CMK (cell line): Measurements from ENCODE around the gene EOLA2.
"Not testable (repeated sequence)": the region's sequence is repeated elsewhere in the genome, so short reads cannot be mapped to it uniquely, and the experiment has no call there.

Source experiments
- DNase-seq: peaks from one replicate; pipeline ENCODE4 v3.0.0-alpha.2; 2010; ENCODE audit warnings: low read depth

The EOLA2 gene

GRCh38 chrX:149938427-149938880 lies at the start of gene EOLA2:
TSS of gene EOLA2 (minus strand) at chrX:149938491. CDS start at chrX:149933874, 4,617 bp downstream.
- peak; percentile 94 for DNase-seq

DNA sequence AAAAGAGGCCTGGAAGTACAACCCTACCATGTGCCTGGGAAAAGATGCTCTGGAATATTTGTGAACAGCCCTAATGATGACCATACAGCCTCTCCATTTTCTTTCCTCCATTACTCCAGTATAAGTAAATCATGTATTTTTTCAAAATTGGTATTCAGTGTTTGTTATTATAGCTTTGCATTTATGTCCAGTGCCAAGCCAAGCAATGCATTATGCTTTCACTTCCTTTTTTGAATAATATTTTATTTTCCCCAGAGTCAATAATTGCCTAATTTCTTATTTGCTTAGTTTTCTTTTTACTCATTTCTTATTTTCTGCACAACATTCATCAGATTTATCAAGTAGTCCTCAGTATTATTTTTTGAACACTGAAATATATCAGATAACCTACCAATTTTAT lies 49.3 kb upstream of the EOLA2 start:
- DNase-seq: no peak

DNA sequence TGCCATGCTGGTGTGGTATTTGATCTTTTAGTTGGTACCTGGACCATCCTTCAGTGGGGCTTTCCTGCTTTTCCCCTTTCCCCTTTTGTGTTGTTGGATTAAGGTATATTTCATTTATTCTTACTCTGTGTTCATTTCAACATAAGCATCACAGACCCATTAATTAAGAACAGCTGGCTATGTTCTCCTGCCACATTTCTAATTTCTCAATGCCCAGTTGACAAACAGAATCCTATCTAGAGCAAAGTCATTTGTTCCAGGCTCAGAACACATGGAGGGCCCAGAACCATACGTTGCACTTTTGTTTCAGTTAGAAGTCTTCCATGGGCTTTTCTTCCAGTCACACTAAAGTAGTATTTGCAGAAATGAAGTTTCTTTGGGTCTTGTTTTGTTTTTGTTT lies 46.1 kb upstream of the EOLA2 start:
- no peak for DNase-seq

DNA sequence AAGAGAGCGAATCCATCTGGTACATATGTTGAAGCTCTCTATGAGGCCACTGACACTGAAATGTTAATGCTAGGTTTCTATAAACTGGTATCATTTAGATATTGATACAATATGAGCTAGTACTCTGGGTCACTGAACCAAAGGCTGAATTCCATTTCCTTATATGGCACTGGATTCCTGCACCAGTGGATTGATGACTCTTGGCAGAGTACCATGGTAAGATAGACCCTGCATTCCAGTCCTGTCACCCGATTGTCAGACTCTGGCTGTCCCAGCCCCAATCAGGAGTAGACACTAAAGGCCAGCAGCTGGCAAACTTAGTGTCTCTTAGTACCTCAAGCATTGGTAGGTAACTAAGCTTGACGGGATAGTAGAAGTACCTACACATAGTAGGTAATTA lies 44.0 kb upstream of the EOLA2 start:
- DNase-seq: no peak

DNA sequence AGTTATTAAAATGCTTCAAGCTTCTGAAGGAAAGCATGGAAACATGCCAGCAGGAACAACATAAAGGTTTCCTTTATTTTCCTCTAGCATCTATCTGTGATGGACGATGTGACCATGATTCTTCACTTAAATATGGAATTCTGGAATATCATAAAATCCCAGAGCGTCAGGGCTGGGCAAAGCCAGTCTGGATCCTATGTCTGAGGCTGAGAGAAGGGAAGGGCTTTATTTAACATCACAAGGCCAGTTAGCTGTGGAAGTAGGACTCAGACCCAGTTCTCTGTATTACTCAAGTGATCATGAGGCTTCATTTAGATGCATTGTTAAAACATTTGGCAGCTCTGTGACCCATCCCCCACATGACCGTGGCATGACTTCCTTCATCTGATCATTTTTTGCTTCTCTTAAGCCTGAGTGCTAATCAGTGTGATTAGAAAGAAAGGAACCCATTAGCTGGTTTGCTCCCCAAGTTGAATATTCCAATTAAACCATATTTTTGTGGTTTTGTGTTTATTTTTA lies 40.9 kb upstream of the EOLA2 start:
- DNase-seq: no peak

GRCh38 chrX:149962859-149963757 lies 24.8 kb upstream of the EOLA2 start:
- no peak for DNase-seq

DNA sequence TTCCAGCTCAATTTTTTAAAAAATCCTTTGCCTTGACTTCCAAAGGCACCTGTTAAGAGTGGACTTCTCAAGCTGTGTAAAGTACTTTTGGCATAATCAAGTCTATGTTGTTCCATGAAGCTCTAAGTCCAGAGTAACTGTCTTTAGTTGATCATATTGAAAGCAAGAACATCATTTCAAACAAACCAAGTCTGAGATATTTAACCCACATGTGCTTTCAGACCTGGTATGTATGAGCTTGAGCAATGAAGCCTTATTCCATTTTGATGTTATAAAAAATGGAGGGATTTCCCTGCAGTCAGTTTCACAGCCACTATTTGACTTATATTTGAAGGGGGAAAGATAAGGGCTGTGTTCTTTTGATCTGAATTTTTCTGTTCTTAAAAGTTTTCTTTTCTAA lies 23.7 kb upstream of the EOLA2 start:
- DNase-seq: no peak

DNA sequence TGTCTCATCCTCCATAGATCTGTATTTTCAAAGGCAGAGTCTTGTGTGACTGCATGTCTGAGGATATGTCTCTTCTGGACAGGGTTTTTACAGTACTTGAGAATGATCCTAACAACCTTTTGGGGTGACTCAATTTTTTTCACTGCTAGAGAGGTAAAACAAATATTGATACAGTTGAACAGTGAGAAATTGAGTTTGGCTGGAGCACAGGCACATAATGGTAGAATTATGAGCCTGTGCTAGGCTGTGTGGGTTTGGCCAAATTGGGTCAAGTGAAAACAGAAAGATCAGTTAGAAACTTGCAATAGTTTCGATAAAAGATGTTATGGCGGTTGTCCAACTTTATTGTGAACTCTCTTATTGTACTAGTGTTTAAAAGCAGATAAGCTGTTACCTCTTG lies 23.3 kb upstream of the EOLA2 start:
- no peak for DNase-seq

DNA sequence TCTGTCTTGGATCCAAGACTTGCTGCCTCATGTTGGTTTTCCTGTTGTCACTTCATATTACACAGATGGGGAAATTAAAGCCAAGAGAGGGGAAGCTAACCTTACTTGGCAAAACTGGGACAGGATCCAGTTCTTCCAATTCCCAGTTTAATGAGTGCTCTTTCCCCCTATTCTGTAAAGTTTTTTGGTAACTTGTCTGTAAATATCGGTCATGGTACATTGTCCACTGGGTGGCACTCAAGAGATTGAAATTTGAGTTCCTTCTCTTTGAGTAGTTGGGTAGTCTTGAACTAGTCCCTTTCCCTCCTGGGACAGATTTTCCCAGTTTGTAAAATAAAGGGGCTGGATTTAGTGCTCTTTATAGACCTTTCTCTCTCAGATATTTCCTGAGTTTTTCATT lies 12.4 kb upstream of the EOLA2 start:
- no peak for DNase-seq

DNA sequence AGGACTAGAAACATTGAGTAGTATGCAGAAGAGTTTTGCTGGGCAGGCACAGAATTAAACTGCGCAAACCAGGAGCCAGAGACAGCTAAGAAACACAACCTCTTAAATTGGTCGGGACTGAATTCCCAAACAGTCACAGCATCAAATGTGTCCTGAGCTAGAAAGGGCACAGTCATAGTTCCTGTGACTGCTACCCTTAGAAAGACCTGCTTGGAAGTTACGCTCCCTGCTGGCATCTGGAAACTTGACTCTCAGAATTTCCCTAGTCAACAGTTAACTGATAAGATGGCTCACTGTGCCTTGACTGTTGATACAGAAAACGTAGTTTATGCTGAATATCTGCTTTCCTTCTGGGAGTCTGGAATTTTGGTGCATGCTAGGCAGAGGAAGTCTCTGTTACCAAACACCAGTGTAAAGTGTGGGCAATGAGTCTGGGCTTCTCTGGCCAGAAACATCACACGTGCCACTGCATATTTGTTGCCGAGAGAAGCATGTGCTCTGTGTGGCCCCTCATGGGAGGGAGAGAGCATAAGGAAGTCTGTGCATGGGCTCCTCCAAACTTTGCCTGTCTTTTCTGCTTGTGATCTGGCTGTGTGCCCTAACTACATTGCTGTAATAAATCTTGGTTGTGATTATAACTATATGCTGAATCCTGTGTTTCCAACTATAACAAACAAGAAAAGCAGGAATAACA lies 11.6 kb upstream of the EOLA2 start:
- no peak for DNase-seq

DNA sequence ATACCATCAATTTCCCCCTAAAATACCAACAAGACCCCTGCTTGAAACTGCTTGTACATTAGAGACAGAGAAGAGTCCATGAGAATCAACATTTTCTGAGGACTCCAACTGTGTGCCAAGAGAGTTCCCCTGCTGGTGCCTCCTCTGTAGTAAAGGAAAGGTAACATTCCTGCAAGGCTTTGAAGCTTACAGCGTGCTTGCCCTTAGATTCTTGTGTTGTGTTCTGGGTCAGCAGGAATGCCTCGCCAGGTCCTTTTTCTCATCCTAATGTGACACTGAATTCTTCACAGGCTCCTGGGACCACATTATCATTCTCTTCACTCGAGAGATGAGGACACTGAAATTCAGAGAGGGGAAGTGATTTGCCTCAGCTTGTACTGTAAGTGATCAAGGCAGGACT lies 9.7 kb upstream of the EOLA2 start:
- no peak for DNase-seq

- not testable (repeated sequence) for DNase-seq
These were observed 8.6 kb upstream of the EOLA2 start for GRCh38 chrX:149946932-149947331.

- not testable (repeated sequence) for DNase-seq
These were observed 7.5 kb upstream of the EOLA2 start for GRCh38 chrX:149945820-149946219.

DNA sequence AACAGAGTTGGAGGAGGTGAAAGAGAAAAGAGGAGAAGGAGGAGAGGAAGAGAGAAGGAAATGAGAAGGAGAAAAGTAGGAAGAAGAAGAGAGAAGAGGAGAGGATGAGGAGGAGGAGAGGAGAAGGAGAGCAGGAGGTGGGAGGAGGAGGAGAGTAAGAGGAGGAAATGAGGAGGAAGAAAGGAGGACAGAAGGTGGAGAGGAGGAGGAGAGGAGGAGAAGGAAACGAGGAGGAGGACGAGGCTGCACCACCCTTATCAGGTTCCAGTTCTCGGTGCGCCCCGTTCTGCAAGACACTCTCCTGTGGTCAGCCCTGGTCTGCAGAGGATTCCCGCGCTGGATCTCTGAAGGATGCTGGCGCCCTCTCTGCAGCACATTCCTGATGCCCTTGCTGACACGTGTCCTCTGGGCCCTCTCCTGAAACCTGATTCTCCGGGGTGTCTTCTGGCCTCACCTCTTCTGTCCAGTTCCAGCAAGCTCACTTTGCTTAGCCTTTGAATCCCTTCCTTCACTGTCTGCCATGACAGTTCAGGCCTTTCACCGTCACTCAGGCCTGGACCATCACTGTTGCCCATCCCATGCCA lies 6.9 kb upstream of the EOLA2 start:
- DNase-seq: not testable (repeated sequence)

GRCh38 chrX:149940674-149941024 lies 2.4 kb upstream of the EOLA2 start:
- not testable (repeated sequence) for DNase-seq

- peak; percentile 93 for DNase-seq
These were observed 1.8 kb upstream of the EOLA2 start for GRCh38 chrX:149939905-149940673.

- no peak for DNase-seq
These were observed 1.3 kb upstream of the EOLA2 start for GRCh38 chrX:149939655-149939904.

GRCh38 chrX:149938881-149939654 lies 777 bp upstream of the EOLA2 start:
- DNase-seq: peak; percentile 59

DNA sequence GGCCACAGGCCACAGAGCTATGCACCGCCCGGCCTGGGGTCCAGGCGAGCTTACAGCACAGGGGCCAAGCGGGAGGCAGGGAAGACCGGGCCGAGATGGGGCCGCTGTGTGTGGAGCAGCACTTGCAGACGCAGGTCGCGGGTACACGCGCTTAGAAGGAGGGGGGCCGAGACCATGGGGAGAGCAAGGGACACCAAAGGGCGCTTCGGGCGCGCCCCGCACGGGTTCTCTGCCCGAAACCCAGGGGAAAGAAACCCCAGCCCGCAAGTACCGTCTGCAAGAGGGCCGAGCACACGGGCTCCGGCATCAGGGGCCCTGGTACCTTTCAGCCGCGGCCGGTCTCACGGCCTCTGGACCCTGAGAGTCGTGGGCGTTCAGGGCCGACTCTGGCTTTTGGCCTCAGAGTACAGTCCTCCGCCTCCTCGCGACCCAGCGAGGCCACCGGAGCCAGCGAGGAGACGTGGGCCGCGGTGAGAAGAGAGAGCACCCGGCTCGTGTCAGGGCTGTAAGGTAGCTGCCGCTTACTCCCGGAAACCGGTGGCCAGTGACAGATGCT lies 342 bp downstream of the EOLA2 start:
- DNase-seq: no peak

- not testable (repeated sequence) for DNase-seq
These were observed 963 bp downstream of the EOLA2 start for GRCh38 chrX:149937328-149937727.

GRCh38 chrX:149933547-149933946 lies 4.7 kb downstream of the EOLA2 start:
- not testable (repeated sequence) for DNase-seq
